Ishikawa (cell line): Measurements from ENCODE around the gene CD2AP.

ENCODE experiments used
- CEBPB ChIP-seq: IDR thresholded peaks from 2 replicates; pipeline ENCODE4 v1.6.1; 2012
- CREB1 ChIP-seq: IDR thresholded peaks from 2 replicates; pipeline ENCODE4 v1.6.1; 2012; ENCODE audit warnings: low read depth
- EP300 ChIP-seq: IDR thresholded peaks from 2 replicates; pipeline ENCODE4 v1.6.1; 2012; ENCODE audit warnings: borderline replicate concordance
- MAX ChIP-seq: IDR thresholded peaks from 2 replicates; pipeline ENCODE4 v1.6.1; 2012
- NFIC ChIP-seq: IDR thresholded peaks from 2 replicates; pipeline ENCODE4 v1.6.1; 2012
- RAD21 ChIP-seq: IDR thresholded peaks from 2 replicates; pipeline ENCODE4 v1.6.1; 2012; ENCODE audit warnings: low read depth
- REST ChIP-seq: IDR thresholded peaks from 2 replicates; pipeline ENCODE4 v1.6.1; 2012; ENCODE audit warnings: low read depth, mild to moderate bottlenecking
- TAF1 ChIP-seq: IDR thresholded peaks from 2 replicates; pipeline ENCODE4 v1.6.1; 2012; ENCODE audit warnings: low read depth, mild to moderate bottlenecking
- TCF12 ChIP-seq: IDR thresholded peaks from 2 replicates; pipeline ENCODE4 v1.6.1; 2012; ENCODE audit warnings: low read depth
- USF1 ChIP-seq: IDR thresholded peaks from 2 replicates; pipeline ENCODE4 v1.6.1; 2012
- YY1 ChIP-seq: IDR thresholded peaks from 2 replicates; pipeline ENCODE4 v1.6.1; 2012; ENCODE audit warnings: low read depth
- ZBTB7A ChIP-seq: IDR thresholded peaks from 2 replicates; pipeline ENCODE4 v1.6.1; 2012; ENCODE audit warnings: low read depth

- TF ChIP-seq YY1, result no peak
- TF ChIP-seq REST, result no peak
- no peak for TF ChIP-seq MAX
- no peak for TF ChIP-seq TCF12
- no peak for TF ChIP-seq CEBPB
- no peak for TF ChIP-seq USF1
- TF ChIP-seq CREB1, result no peak
- TF ChIP-seq ZBTB7A, result no peak
- TF ChIP-seq RAD21, result no peak
- no peak for TF ChIP-seq EP300
- TF ChIP-seq TAF1, result no peak
- TF ChIP-seq NFIC, result no peak
Measured at GRCh38 chr6:47579040-47579439, 101.5 kb downstream of the CD2AP start.
